Spinal cord (tissue), 10 donors: ENCODE data around the gene WDR27. TPM values are rescaled to one million over a fixed set of nuclear protein-coding genes. Genes with fewer than 3 reads are reported as not detected.

Source experiments
- DNase-seq, 6 donors: peaks; one replicate each; pipeline versions ENCODE4 v3.0.0 to v3.0.0-alpha.2; 2013 to 2015; ENCODE audit warnings: low spot score in 6 of 6, low read depth in 4 of 6
- H3K27ac ChIP-seq: one replicate; pipeline ENCODE4 v1.5.1; 2013; ENCODE audit warnings: low read depth, low read length, control low read depth
- H3K27me3 ChIP-seq: one replicate; pipeline ENCODE4 v1.6.1; 2013; ENCODE audit warnings: low read length; ENCODE audit not compliant: control insufficient read depth, insufficient read depth
- H3K36me3 ChIP-seq: one replicate; pipeline ENCODE4 v1.6.1; 2013; ENCODE audit warnings: low read length; ENCODE audit not compliant: control insufficient read depth, insufficient read depth
- H3K4me1 ChIP-seq: one replicate; pipeline ENCODE4 v1.6.1; 2013; ENCODE audit warnings: low read length; ENCODE audit not compliant: control insufficient read depth, insufficient read depth
- H3K4me3 ChIP-seq: one replicate; pipeline ENCODE4 v1.5.1; 2013; ENCODE audit warnings: low read depth, low read length, control low read depth
- H3K9me3 ChIP-seq: one replicate; pipeline ENCODE4 v1.6.1; 2013; ENCODE audit warnings: low read length; ENCODE audit not compliant: control insufficient read depth, insufficient read depth
- WGBS: methylation state at CpG from one replicate; pipeline ENCODE4 v1.1.5; 2013; ENCODE audit warnings: missing lambda C conversion rate; ENCODE audit not compliant: insufficient coverage; 5-methylcytosine and 5-hydroxymethylcytosine counted together
- polyA plus RNA-seq, 2 donors: library from polyadenylated mRNA; unstranded; fragments of 120-200 nt; gene quantifications; one replicate each; pipeline ENCODE4 v1.2.1, GENCODE V29; 2013; ENCODE audit not compliant: insufficient read length in 2 of 2
- total RNA-seq, 2 donors: library from RNA; depleted of rRNA in 1 of 2; stranded (reverse); fragments of 120-200 nt in 1 of 2; fragments of >200 nt in 1 of 2; gene quantifications; one replicate each; pipeline versions ENCODE4 v1.2.3 to v1.2.4, GENCODE V29; 2013 to 2014
- donor health status: healthy.

WDR27 gene
- total and polyA plus RNA-seq, 4 donors, result 29.5 to 69.3 (median 49.1) TPM

DNA sequence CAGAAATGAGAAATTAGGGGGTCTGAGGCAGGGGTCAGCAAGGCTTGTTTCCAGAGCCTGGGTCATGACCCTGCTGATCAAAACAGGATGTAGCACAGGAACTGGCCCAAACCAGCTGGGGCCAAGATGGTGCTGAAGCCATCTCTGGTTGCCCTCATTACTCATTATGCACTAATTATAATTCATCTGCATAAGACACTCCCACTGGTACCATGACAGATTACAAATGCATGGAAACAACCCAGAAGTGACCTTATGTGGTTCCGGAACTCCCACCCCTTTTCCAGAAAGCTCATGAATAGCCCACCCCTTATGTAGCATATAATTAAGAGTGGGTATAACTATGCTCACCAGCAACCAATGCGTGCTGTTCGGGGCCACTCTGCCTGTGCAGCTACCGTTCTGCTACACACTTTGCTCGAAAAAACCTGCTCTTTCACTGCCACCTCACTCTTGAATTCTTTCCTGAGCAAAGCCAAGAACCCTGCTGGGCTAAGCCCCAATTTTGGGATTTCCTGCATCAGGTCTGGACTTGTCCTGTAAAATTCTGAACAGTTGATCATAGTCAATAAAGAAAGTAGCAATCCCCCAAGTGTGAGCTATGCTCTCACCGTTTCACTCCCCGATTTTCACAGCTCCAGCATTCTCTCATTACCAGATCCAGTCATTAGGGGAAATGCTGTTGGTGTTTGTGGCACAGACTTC, 122.3 kb downstream of the WDR27 start:
- 87% methylated on average over 2 of the region's 7 CpGs for WGBS
- H3K9me3 ChIP-seq, result no peaks in the 10 kb centered on the region

DNA sequence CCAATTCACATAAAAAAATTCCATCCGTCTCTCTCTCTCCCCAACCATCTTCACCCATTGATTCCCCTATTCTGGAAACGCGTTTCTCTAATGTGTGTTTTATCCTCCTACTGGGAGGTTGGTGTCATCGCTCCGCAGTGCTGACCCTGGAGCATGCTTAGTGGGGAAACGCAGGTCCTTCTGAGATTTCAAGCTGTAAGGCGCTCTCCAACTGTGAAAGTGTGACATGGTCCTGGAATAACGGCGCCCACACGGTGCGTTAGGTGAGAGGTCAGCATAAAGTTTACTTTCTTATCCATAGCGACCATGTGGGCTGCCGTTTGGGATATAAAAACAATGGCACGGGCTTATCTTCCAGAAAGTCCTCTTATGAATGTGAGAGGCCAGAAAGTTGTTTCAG, 123.9 kb downstream of the WDR27 start:
- peak overlapping the region; percentile 2 for H3K4me3 ChIP-seq
- 80% methylated on average over 11 of the region's 14 CpGs for WGBS
- peaks cover 3% of the 10 kb centered on the region for H3K36me3 ChIP-seq
- DNase-seq, result no peak
- no peak overlapping the region for H3K27ac ChIP-seq
- no peaks in the 10 kb centered on the region for H3K27me3 ChIP-seq
- H3K9me3 ChIP-seq, result no peaks in the 10 kb centered on the region
- H3K4me1 ChIP-seq, result peaks cover 5% of the 10 kb centered on the region

More for the DNA sequence above, 122.3 kb downstream of the WDR27 start:
- H3K27ac ChIP-seq, result no peak overlapping the region
- peaks cover 3% of the 10 kb centered on the region for H3K36me3 ChIP-seq
- no peaks in the 10 kb centered on the region for H3K27me3 ChIP-seq
- no peak overlapping the region for H3K4me3 ChIP-seq
- peaks cover 5% of the 10 kb centered on the region for H3K4me1 ChIP-seq
- no peak for DNase-seq

DNA sequence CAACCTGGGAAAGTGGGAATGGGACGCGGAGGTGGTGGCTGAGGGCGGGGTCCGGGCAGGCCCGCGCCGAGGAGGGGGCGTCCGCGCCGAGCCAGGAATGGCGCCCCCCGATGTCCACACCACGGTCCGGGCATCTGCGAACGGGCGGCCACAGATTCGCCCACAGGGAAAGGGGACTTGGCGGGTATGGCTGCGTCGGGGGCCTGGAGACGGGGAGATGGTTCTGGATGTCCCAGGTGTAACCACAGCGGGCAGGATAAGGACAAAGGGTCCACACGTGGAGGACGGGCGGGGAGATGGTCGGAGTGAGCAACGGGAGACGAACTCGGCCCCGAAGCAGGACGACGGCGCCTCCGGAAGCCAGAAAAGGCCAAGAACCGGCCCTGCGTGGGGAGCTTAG, 124.6 kb downstream of the WDR27 start:
- peaks cover 3% of the 10 kb centered on the region for H3K36me3 ChIP-seq
- H3K27me3 ChIP-seq, result no peaks in the 10 kb centered on the region
- no peak overlapping the region for H3K27ac ChIP-seq
- peak overlapping the region; percentile 2 for H3K4me3 ChIP-seq
- DNase-seq, result no peak
- WGBS, result 65% methylated on average over 34 of the region's 38 CpGs
- H3K4me1 ChIP-seq, result peaks cover 5% of the 10 kb centered on the region
- H3K9me3 ChIP-seq, result no peaks in the 10 kb centered on the region

- H3K36me3 ChIP-seq, result peaks cover 3% of the 10 kb centered on the region
- no peaks in the 10 kb centered on the region for H3K9me3 ChIP-seq
- H3K4me1 ChIP-seq, result peaks cover 5% of the 10 kb centered on the region
- DNase-seq, result peak in 1 of 6 donors; percentile 39
- no peaks in the 10 kb centered on the region for H3K27me3 ChIP-seq
- H3K4me3 ChIP-seq, result no peak overlapping the region
- WGBS, result 88% methylated on average over 3 of the region's 5 CpGs
- H3K27ac ChIP-seq, result no peak overlapping the region
Measured at GRCh38 chr6:169575821-169576220, 126.0 kb downstream of the WDR27 start.

- H3K27ac ChIP-seq, result no peak overlapping the region
- H3K4me1 ChIP-seq, result peaks cover 5% of the 10 kb centered on the region
- WGBS, result 60% methylated on average over 1 of the region's 5 CpGs
- no peaks in the 10 kb centered on the region for H3K9me3 ChIP-seq
- no peak for DNase-seq
- H3K4me3 ChIP-seq, result no peak overlapping the region
- peaks cover 3% of the 10 kb centered on the region for H3K36me3 ChIP-seq
- H3K27me3 ChIP-seq, result no peaks in the 10 kb centered on the region
Measured at GRCh38 chr6:169575365-169575764, 126.5 kb downstream of the WDR27 start.

GRCh38 chr6:169574420-169574819, 127.4 kb downstream of the WDR27 start:
- no peak for DNase-seq
- no peak overlapping the region for H3K27ac ChIP-seq
- no peaks in the 10 kb centered on the region for H3K9me3 ChIP-seq
- WGBS, result 91% methylated on average over 11 of the region's 13 CpGs
- H3K36me3 ChIP-seq, result peaks cover 3% of the 10 kb centered on the region
- H3K4me3 ChIP-seq, result no peak overlapping the region
- H3K27me3 ChIP-seq, result no peaks in the 10 kb centered on the region
- H3K4me1 ChIP-seq, result peaks cover 5% of the 10 kb centered on the region

DNA sequence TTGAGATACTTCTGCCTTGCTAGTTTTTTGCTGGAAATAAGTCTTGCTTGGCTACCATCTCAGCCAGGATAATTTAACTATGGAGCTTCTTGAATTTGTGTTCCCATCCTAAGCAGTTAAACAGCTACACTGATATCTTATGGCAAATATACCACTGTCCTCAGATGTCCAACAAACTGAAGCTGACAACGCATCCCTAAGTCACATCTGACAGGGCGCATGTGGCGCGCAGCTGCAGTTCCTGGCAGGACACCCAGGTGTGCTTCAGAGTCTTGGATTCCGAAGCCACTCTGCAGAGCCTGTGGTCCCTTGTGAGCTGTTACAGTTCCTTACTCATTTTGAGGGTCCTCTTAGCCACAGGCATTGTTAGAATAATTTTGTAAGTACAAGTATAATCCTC, 127.9 kb downstream of the WDR27 start:
- Histone ChIP-seq H3K27ac (no peak overlapping the region), H3K36me3 (peaks cover 3% of the 10 kb centered on the region), H3K27me3 (no peaks in the 10 kb centered on the region), H3K4me1 (peaks cover 5% of the 10 kb centered on the region), H3K4me3 (no peak overlapping the region), H3K9me3 (no peaks in the 10 kb centered on the region)
- WGBS, result 98% methylated on average over 4 of the region's 5 CpGs
- DNase-seq, result no peak

DNA sequence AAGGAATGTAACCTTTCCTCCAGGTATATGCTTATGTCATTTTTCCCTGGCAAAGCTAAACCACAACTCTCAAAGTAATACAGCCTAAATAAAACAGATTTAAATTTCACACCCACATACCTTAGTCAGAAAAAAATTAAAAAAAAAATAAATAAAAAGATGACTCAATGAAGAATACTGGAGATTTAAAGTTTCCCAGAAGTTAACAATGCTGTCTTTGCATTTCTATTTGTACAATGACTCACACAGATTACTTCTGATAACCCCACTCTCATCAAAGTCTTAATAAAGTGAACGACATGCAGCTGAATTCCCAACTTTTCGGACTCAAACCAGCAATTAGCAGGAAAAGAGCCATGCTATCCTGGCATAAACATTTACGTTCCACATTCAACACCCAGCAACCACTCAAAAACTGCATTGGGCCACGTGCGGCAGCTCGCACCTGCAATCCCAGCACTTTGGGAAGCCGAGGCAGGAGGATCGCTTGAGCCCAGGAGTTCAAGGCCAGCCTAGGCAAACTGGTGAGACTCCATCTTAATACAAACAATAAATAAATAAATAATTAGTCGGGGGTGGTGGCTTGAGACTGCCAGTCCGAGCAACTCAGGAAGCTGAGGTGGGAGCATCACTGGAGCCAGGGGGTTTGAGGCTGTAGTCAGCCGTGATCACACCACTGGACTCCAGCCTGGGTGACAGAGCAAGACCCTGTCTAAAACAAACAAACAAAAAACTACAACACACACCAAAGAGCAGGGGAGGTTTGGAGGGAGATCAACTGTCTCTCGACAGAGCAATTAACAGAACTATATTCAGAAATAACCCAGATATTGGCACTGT, 130.5 kb downstream of the WDR27 start:
- no peak for DNase-seq
- Histone ChIP-seq H3K9me3 (no peaks in the 10 kb centered on the region), H3K4me3 (no peak overlapping the region), H3K27ac (no peak overlapping the region), H3K4me1 (no peaks in the 10 kb centered on the region), H3K36me3 (no peaks in the 10 kb centered on the region), H3K27me3 (no peaks in the 10 kb centered on the region)
- WGBS, result 87% methylated on average over 3 of the region's 12 CpGs

GRCh38 chr6:169568314-169569087, 133.3 kb downstream of the WDR27 start:
- no peaks in the 10 kb centered on the region for H3K9me3 ChIP-seq
- no peak overlapping the region for H3K4me3 ChIP-seq
- 80% methylated on average over 2 of the region's 8 CpGs for WGBS
- no peaks in the 10 kb centered on the region for H3K4me1 ChIP-seq
- no peak overlapping the region for H3K27ac ChIP-seq
- H3K36me3 ChIP-seq, result peaks cover 8% of the 10 kb centered on the region
- DNase-seq, result no peak
- no peaks in the 10 kb centered on the region for H3K27me3 ChIP-seq
